Hematopoietic multipotent progenitor cell treated with erythropoietin and hydrocortisone succinate and interleukin-3 and kit ligand, for 6 days (in vitro differentiated cells): ENCODE results near the gene EDIL3.
"Not testable (repeated sequence)": the region's sequence is repeated elsewhere in the genome, so short reads cannot be mapped to it uniquely, and the experiment has no call there.

Experiments
- DNase-seq: peaks from one replicate; pipeline ENCODE4 v3.0.0-alpha.2; 2015

EDIL3 gene

GRCh38 chr5:84032324-84032723 lies 352.4 kb downstream of the EDIL3 start:
- no peak for DNase-seq

GRCh38 chr5:84028093-84028492 lies 356.6 kb downstream of the EDIL3 start:
- no peak for DNase-seq

- not testable (repeated sequence) for DNase-seq
These were observed 366.2 kb downstream of the EDIL3 start for GRCh38 chr5:84018521-84018920.

- DNase-seq, result no peak
These were observed 367.0 kb downstream of the EDIL3 start for GRCh38 chr5:84017523-84018172.

- no peak for DNase-seq
These were observed 368.6 kb downstream of the EDIL3 start for GRCh38 chr5:84016085-84016484.

- DNase-seq, result no peak
These were observed 369.7 kb downstream of the EDIL3 start for GRCh38 chr5:84014966-84015365.

- DNase-seq, result no peak
These were observed 390.9 kb downstream of the EDIL3 start for GRCh38 chr5:83993803-83994202.

GRCh38 chr5:83991566-83992224 lies 393.0 kb downstream of the EDIL3 start:
- no peak for DNase-seq

GRCh38 chr5:83988293-83988685 lies 396.4 kb downstream of the EDIL3 start:
- no peak for DNase-seq

GRCh38 chr5:83987513-83988292 lies 397.0 kb downstream of the EDIL3 start:
- DNase-seq, result no peak

GRCh38 chr5:83983852-83984251 lies 400.8 kb downstream of the EDIL3 start:
- DNase-seq, result no peak

GRCh38 chr5:83973925-83974815 lies 410.5 kb downstream of the EDIL3 start:
- no peak for DNase-seq

GRCh38 chr5:83972909-83973308 lies 411.8 kb downstream of the EDIL3 start:
- no peak for DNase-seq

- DNase-seq, result no peak
These were observed 412.4 kb downstream of the EDIL3 start for GRCh38 chr5:83972236-83972635.

- DNase-seq, result no peak
These were observed 417.3 kb downstream of the EDIL3 start for GRCh38 chr5:83967417-83967816.

- DNase-seq, result peak; percentile 11
These were observed 419.2 kb downstream of the EDIL3 start for GRCh38 chr5:83965441-83965840.

- peak; percentile 12 for DNase-seq
These were observed 420.4 kb downstream of the EDIL3 start for GRCh38 chr5:83964271-83964670.

- DNase-seq, result no peak
These were observed 427.5 kb downstream of the EDIL3 start for GRCh38 chr5:83957188-83957587.

- DNase-seq, result no peak
These were observed 428.3 kb downstream of the EDIL3 start for GRCh38 chr5:83956386-83956785.

- DNase-seq, result no peak
These were observed 428.8 kb downstream of the EDIL3 start for GRCh38 chr5:83955916-83956315.

GRCh38 chr5:83947763-83948162 lies 436.9 kb downstream of the EDIL3 start:
- DNase-seq, result no peak

GRCh38 chr5:83946516-83946915 lies 438.2 kb downstream of the EDIL3 start:
- DNase-seq, result no peak

- no peak for DNase-seq
These were observed 442.5 kb downstream of the EDIL3 start for GRCh38 chr5:83942155-83942554.
